Measurements from ENCODE around the gene OR10D3.

The OR10D3 gene

DNA sequence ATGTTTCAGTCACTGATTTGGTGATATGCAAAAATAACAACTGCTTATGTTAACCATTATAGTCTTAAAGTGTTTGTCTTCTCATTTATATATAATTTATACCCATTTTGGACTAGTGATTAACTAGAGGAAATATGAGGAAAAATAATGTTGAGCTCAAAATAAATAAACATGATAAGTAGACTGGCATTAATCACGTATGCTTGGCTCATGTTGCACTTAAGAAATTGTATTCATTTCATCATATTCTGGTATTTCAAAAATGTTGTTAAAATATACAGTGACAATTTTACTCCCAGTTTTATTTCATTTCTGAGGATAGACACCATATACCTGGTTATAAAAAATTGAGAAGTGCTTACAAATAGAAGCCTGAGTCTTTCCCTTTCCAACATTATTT lies 3.8 kb upstream of the OR10D3 start:
- no peak for DNase-seq (ENCODE audit: low read depth, low spot score)
- Histone ChIP-seq H3K9ac (ENCODE audit: insufficient read length) (no peak overlapping the region), H3K4me3 (no peak overlapping the region), H3K36me3 (ENCODE audit: insufficient read depth, low read length) (no peaks in the 10 kb centered on the region), H3K27ac (no peak overlapping the region), H3K9me3 (ENCODE audit: low read depth, low read length) (no peaks in the 10 kb centered on the region)
- TF ChIP-seq FOXP2 (optimal IDR thresholded peaks at IDR 0.05; ENCODE audit: control extremely low read depth, extremely low read length, insufficient read depth): no peak
- no peak for TF ChIP-seq POLR2AphosphoS5 (IDR thresholded peaks at IDR 0.05; ENCODE audit: borderline replicate concordance, low read depth, low read length)

DNA sequence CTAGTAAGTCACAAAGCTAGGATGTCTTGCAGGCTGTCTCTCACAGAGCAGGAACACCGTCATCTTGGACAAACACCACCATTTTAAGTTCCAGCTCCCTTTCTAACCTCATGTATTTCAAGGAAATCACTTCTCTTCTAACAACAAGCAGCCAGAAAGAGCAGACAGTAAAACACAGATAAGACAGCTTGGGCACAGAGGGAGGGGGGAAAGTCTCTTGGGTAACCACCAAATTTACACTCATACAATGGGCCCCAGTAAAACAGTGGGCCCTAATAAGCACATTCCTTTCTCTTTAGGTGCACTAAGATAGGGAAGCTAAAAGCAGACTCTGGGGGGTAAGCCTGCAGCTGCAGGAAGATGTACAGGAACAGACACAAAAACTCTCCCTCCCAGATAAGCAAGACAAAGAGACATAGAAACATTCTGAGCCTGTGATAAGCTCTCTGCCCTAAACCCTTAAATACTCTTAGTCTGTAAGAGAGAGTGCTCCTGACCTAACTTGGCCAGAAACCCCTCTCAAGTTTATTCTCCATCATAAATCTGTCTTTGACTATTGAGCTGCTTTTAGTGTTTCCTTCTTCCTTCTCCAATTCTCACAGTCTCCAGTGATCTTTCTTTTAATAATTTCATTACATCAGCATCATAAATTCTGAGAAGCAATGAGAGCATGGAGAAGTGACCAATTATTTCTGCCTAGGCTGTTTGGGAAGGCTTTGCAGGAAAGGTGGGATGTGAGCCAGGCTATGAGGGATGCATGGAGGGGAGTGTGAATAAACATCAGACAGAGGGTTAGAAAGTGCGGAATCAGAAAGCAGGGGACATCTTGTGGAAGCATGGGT lies 7.4 kb downstream of the OR10D3 start:
- no peaks in the 10 kb centered on the region for H3K36me3 ChIP-seq (ENCODE audit: insufficient read depth, low read length)
- no peak overlapping the region for H3K9ac ChIP-seq (ENCODE audit: insufficient read length)
- no peak overlapping the region for H3K27ac ChIP-seq
- TF ChIP-seq FOXP2 (optimal IDR thresholded peaks at IDR 0.05; ENCODE audit: control extremely low read depth, extremely low read length, insufficient read depth): no peak
- no peak for TF ChIP-seq EZH2 (IDR thresholded peaks at IDR 0.05)
- TF ChIP-seq POLR2AphosphoS5 (IDR thresholded peaks at IDR 0.05; ENCODE audit: borderline replicate concordance, low read depth, low read length): no peak
- H3K9me3 ChIP-seq (ENCODE audit: low read depth, low read length): no peaks in the 10 kb centered on the region
- H3K4me3 ChIP-seq: no peak overlapping the region
- no peak for DNase-seq (ENCODE audit: low read depth, low spot score)

DNA sequence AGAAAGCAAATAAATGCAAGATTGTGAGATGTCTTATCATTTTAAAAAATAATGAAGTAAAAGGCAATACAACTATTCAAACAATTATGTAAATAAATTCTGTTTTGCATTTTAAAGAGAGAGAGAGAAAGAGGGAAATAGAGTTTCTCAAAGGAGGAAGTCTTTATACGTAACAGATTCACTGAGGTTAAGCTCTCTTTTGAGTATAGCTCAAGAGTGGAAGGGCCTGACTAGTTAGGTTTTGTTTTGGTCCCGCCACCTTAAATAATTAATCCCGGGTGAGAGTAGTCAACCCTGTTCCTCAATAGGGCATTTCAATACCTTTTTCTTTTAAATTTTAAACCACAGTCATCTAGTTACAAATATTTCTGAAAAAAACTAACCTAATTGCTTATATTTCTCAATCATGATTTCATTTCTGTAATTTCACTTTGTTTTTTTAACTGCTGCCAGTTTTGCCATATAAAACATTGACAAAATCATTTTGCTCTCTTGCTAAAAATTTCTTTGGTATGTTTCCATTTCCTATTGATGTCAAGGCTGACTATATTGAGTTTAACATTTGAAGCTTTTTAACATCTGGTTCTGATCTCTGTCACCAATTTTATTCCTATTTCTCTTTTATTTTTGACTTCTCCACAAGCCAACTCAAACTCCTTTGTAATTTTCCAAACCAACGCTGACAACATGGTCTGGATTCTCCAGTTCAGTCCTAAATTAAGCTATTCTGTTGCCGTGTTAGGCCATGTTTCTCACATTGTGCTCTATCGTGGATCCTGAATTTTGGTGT lies 10.3 kb downstream of the OR10D3 start:
- H3K9ac ChIP-seq (ENCODE audit: insufficient read length): no peak overlapping the region
- H3K4me3 ChIP-seq: no peak overlapping the region
- TF ChIP-seq POLR2AphosphoS5 (IDR thresholded peaks at IDR 0.05; ENCODE audit: borderline replicate concordance, low read depth, low read length) (no peak), FOXP2 (optimal IDR thresholded peaks at IDR 0.05; ENCODE audit: control extremely low read depth, extremely low read length, insufficient read depth) (no peak)
- peak overlapping the region; percentile 5; the same call in 1 of the 2 replicates for H3K27ac ChIP-seq
- no peaks in the 10 kb centered on the region for H3K36me3 ChIP-seq (ENCODE audit: insufficient read depth, low read length)
- no peaks in the 10 kb centered on the region for H3K9me3 ChIP-seq (ENCODE audit: low read depth, low read length)
- DNase-seq (ENCODE audit: low read depth, low spot score): no peak

DNA sequence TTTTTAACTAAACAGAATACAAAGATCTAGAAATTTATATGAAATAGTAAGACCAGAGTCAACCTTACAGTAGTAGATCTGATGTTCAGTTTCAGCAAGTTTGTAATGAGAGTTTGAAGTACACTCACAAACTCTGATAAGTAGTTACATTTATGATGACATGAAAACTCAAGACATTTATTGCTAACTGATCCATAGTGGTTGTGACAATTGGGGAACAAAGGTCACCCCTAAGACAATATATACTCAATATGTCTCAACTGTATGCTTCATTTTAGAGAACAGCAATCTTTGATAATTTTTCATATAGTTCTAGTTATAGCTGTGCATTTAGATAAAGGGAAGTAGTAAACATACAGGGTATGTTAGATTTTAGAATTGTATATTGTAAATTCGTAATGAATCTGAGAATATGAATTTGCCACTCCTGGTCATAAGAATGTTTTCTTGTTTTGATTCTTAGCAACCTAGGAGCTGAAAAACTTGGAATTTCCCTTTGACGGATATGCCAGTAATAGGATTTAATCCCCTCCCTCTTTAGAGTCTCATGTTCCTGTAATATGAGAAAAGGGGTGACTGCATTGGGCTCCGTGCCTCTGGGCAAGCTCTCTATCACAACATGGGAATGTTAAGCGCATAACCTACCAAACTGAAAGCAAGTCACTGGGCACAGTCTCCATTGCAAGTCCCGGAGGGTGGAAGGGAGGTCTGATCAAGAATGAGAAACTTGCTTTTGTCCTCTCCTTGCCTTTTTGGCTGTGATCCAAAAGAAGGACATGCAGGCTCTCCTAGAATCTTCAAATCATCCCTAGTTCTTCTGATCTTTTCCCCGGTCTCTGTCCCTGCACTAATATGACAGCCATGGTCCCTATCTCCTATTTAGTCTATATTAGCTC lies 11.4 kb downstream of the OR10D3 start:
- no peak for DNase-seq (ENCODE audit: low read depth, low spot score)
- TF ChIP-seq POLR2AphosphoS5 (IDR thresholded peaks at IDR 0.05; ENCODE audit: borderline replicate concordance, low read depth, low read length): no peak
- no peak for TF ChIP-seq FOXP2 (optimal IDR thresholded peaks at IDR 0.05; ENCODE audit: control extremely low read depth, extremely low read length, insufficient read depth)
- no peak for TF ChIP-seq EZH2 (IDR thresholded peaks at IDR 0.05)
- Histone ChIP-seq H3K36me3 (ENCODE audit: insufficient read depth, low read length) (no peaks in the 10 kb centered on the region), H3K4me3 (no peak overlapping the region), H3K27ac (peak overlapping the region; percentile 5; the same call in 1 of the 2 replicates), H3K9me3 (ENCODE audit: low read depth, low read length) (no peaks in the 10 kb centered on the region), H3K9ac (ENCODE audit: insufficient read length) (no peak overlapping the region)

DNA sequence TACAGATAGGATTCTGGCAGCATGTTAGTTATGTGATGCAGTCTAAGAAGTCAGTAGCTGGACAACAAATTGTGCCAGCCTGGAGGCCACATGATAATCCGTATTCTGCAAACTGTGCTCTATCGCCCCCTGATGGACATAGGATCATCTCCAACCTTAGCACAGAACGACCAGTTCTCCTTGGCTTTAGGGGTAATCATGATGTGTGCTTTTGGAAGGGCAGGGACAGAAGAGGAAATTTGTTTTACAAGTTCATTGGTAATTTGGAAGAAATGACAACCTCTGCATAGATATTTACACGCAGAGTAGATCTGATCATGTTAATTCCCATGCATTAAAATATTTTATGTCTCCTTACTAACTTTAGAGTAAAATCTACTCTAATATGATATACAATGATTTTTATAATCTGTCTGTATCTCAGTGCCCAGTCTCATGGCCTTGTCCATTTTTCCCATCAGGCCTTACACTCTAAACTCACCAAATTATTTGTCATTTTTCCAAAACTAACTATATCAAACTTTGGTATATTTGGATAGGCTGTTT lies 12.1 kb downstream of the OR10D3 start:
- no peak overlapping the region for H3K27ac ChIP-seq
- no peak overlapping the region for H3K4me3 ChIP-seq
- H3K9me3 ChIP-seq (ENCODE audit: low read depth, low read length): no peaks in the 10 kb centered on the region
- H3K9ac ChIP-seq (ENCODE audit: insufficient read length): no peak overlapping the region
- H3K36me3 ChIP-seq (ENCODE audit: insufficient read depth, low read length): no peaks in the 10 kb centered on the region
- TF ChIP-seq FOXP2 (optimal IDR thresholded peaks at IDR 0.05; ENCODE audit: control extremely low read depth, extremely low read length, insufficient read depth) (no peak), EZH2 (IDR thresholded peaks at IDR 0.05) (no peak), POLR2AphosphoS5 (IDR thresholded peaks at IDR 0.05; ENCODE audit: borderline replicate concordance, low read depth, low read length) (no peak)
- no peak for DNase-seq (ENCODE audit: low read depth, low spot score)

DNA sequence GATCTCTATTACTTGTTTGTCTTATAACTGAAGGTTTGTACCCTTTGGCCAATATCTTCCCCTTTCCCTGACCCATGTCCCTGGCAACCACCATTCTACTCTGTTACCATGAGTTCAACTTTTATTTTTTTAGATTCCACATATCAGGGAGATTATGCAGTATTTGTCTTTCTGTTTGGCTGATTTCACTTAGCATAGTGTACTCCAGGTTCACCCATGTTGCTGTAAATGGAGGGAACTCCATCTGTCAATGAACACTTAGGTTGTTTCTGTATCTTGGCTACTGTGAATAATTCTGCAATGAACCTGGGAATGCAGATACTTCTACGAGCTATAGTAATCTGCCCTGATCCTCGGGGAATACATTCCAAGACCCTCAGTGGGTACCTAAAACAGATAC lies 14.9 kb downstream of the OR10D3 start:
- TF ChIP-seq FOXP2 (optimal IDR thresholded peaks at IDR 0.05; ENCODE audit: control extremely low read depth, extremely low read length, insufficient read depth): no peak
- TF ChIP-seq EZH2 (IDR thresholded peaks at IDR 0.05): no peak
- TF ChIP-seq POLR2AphosphoS5 (IDR thresholded peaks at IDR 0.05; ENCODE audit: borderline replicate concordance, low read depth, low read length): no peak
- Histone ChIP-seq H3K9me3 (ENCODE audit: low read depth, low read length) (no peaks in the 10 kb centered on the region), H3K4me3 (no peak overlapping the region), H3K36me3 (ENCODE audit: insufficient read depth, low read length) (no peaks in the 10 kb centered on the region), H3K27ac (no peak overlapping the region), H3K9ac (ENCODE audit: insufficient read length) (no peak overlapping the region)
- no peak for DNase-seq (ENCODE audit: low read depth, low spot score)

DNA sequence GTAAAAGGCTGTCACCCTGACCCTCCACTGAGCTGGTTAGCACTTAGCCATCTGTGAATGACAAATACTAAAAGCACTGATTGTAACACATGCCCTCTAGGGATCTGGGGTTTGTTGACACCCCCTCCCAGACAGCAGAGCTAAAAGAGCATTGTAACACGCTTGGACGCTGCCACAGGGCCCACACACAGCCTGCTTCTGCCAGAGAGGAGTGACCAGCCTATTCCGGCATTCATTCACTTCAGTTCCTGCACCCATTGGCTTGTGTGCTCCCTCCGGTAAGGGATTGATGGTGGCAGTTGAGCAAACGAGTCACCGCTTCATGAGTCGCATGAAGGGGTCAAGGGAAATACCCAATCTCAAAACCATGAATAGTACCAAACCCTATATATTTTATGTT lies 15.8 kb downstream of the OR10D3 start:
- Histone ChIP-seq H3K27ac (no peak overlapping the region), H3K36me3 (ENCODE audit: insufficient read depth, low read length) (no peaks in the 10 kb centered on the region), H3K9me3 (ENCODE audit: low read depth, low read length) (no peaks in the 10 kb centered on the region), H3K4me3 (no peak overlapping the region), H3K9ac (ENCODE audit: insufficient read length) (no peak overlapping the region)
- TF ChIP-seq POLR2AphosphoS5 (IDR thresholded peaks at IDR 0.05; ENCODE audit: borderline replicate concordance, low read depth, low read length): no peak
- TF ChIP-seq EZH2 (IDR thresholded peaks at IDR 0.05): no peak
- TF ChIP-seq FOXP2 (optimal IDR thresholded peaks at IDR 0.05; ENCODE audit: control extremely low read depth, extremely low read length, insufficient read depth): no peak
- no peak for DNase-seq (ENCODE audit: low read depth, low spot score)

Data from SK-N-MC (cell line).